ENCODE measurements around the gene DLGAP1.

DNA sequence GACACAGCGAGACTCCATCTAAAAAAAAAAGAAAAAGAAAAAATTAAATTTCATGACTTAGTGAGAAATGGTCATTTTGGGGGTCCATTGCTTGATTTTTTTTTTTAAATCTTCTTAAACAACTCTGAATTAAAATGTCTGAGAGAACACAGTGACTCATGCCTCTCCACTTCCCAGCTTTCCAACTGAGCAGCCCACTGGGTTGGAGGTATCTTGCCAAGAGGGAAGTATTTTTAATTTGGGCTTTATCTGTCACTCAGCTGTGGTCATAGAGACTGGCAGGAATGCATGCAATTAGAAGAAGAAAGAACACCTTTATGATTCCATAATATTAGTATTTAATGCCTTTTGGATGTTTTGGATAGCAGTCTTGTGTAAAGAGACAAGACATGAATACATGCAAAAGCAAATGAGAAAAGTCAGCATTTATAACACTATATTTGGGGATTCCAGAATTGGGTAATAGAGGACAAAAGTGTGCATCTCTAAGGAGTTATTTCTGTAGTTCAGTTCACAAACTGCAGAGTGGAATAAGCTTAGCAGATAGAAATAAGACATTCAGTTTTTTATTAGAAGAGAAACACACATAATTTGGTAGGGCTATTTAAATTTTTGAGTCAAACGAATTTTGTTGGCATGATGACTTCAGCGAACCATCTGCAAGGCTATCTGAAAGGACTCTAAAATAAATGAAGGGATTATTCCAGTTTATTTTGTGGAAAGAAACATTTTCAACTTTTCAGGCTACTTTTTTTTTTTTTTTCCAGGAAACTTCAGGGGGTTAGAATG is 750.4 kb downstream of the DLGAP1 start:
- TF ChIP-seq, protein P1, sequence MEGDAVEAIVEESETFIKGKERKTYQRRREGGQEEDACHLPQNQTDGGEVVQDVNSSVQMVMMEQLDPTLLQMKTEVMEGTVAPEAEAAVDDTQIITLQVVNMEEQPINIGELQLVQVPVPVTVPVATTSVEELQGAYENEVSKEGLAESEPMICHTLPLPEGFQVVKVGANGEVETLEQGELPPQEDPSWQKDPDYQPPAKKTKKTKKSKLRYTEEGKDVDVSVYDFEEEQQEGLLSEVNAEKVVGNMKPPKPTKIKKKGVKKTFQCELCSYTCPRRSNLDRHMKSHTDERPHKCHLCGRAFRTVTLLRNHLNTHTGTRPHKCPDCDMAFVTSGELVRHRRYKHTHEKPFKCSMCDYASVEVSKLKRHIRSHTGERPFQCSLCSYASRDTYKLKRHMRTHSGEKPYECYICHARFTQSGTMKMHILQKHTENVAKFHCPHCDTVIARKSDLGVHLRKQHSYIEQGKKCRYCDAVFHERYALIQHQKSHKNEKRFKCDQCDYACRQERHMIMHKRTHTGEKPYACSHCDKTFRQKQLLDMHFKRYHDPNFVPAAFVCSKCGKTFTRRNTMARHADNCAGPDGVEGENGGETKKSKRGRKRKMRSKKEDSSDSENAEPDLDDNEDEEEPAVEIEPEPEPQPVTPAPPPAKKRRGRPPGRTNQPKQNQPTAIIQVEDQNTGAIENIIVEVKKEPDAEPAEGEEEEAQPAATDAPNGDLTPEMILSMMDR (IDR thresholded peaks at IDR 0.05), result no peak
- TF ChIP-seq EZH2 (IDR thresholded peaks at IDR 0.05) (no peak), EZH2phosphoT487 (IDR thresholded peaks at IDR 0.05) (no peak)
